Neural cell (in vitro differentiated cells): ENCODE measurements around the gene UPK3BL2.
"Not testable (repeated sequence)": the region's sequence is repeated elsewhere in the genome, so short reads cannot be mapped to it uniquely, and the experiment has no call there.

Experiments
- CTCF ChIP-seq: fragments of 450-650 bp; IDR thresholded peaks from 2 replicates; pipeline ENCODE4 v1.5.1; 2014; ENCODE audit warnings: antibody characterized with exemption, mild to moderate bottlenecking, moderate library complexity; ENCODE audit not compliant: poor library complexity, severe bottlenecking
- EP300 ChIP-seq: fragments of 450-650 bp; conservative IDR thresholded peaks from 2 replicates; pipeline ENCODE4 v1.6.1; 2014; ENCODE audit warnings: antibody characterized with exemption, mild to moderate bottlenecking, moderate library complexity; ENCODE audit not compliant: poor library complexity, severe bottlenecking
- EZH2 ChIP-seq: fragments of 200-600, 300-800 bp; shearing (Covaris generic), sonication (generic); IDR thresholded peaks from 2 replicates; pipeline ENCODE4 v1.6.1; 2014; ENCODE audit warnings: antibody characterized with exemption, low read length, borderline replicate concordance, mild to moderate bottlenecking; ENCODE audit not compliant: insufficient read depth, poor library complexity, severe bottlenecking
- POLR2AphosphoS5 ChIP-seq: IDR thresholded peaks from 2 replicates; pipeline ENCODE4 v1.6.1; 2012
- RAD21 ChIP-seq: fragments of 450-650 bp; conservative IDR thresholded peaks from 2 replicates; pipeline ENCODE4 v1.6.1; 2014; ENCODE audit warnings: antibody characterized with exemption, mild to moderate bottlenecking, moderate library complexity
- SMC3 ChIP-seq: fragments of 450-650 bp; conservative IDR thresholded peaks from 2 replicates; pipeline ENCODE4 v1.6.1; 2014; ENCODE audit warnings: antibody characterized with exemption, mild to moderate bottlenecking, moderate library complexity; ENCODE audit not compliant: poor library complexity
- TAF1 ChIP-seq: IDR thresholded peaks from 2 replicates; pipeline ENCODE4 v1.6.1; 2012; ENCODE audit warnings: low read depth
- TF ChIP-seq, protein P1 (sequence below): IDR thresholded peaks from 2 replicates; pipeline ENCODE4 v1.6.1; 2012; ENCODE audit warnings: borderline replicate concordance

- TF ChIP-seq, protein P1, sequence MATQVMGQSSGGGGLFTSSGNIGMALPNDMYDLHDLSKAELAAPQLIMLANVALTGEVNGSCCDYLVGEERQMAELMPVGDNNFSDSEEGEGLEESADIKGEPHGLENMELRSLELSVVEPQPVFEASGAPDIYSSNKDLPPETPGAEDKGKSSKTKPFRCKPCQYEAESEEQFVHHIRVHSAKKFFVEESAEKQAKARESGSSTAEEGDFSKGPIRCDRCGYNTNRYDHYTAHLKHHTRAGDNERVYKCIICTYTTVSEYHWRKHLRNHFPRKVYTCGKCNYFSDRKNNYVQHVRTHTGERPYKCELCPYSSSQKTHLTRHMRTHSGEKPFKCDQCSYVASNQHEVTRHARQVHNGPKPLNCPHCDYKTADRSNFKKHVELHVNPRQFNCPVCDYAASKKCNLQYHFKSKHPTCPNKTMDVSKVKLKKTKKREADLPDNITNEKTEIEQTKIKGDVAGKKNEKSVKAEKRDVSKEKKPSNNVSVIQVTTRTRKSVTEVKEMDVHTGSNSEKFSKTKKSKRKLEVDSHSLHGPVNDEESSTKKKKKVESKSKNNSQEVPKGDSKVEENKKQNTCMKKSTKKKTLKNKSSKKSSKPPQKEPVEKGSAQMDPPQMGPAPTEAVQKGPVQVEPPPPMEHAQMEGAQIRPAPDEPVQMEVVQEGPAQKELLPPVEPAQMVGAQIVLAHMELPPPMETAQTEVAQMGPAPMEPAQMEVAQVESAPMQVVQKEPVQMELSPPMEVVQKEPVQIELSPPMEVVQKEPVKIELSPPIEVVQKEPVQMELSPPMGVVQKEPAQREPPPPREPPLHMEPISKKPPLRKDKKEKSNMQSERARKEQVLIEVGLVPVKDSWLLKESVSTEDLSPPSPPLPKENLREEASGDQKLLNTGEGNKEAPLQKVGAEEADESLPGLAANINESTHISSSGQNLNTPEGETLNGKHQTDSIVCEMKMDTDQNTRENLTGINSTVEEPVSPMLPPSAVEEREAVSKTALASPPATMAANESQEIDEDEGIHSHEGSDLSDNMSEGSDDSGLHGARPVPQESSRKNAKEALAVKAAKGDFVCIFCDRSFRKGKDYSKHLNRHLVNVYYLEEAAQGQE: not testable (repeated sequence)
- TF ChIP-seq EZH2, TAF1, CTCF, SMC3, POLR2AphosphoS5, EP300, RAD21: not testable (repeated sequence)
Observed at GRCh38 chr7:102494026-102494425, 49.5 kb downstream of the UPK3BL2 start.
